Retinal pigment epithelial cell (primary cell): ENCODE measurements around the gene EPB41L5.

Experiments used
- DNase-seq: peaks from one replicate; pipeline ENCODE4 v3.0.0-alpha.2; 2010; ENCODE audit warnings: low read depth
- H3K4me3 ChIP-seq: 2 replicates; pipeline ENCODE4 v1.5.1; 2011; ENCODE audit warnings: mild to moderate bottlenecking, low read length, control low read depth, moderate library complexity
- TF ChIP-seq, protein P1 (sequence below): conservative IDR thresholded peaks from 2 replicates; pipeline ENCODE4 v1.5.1; 2011; ENCODE audit warnings: low read depth, low read length, control low read depth, inconsistent platforms

EPB41L5 gene

DNA sequence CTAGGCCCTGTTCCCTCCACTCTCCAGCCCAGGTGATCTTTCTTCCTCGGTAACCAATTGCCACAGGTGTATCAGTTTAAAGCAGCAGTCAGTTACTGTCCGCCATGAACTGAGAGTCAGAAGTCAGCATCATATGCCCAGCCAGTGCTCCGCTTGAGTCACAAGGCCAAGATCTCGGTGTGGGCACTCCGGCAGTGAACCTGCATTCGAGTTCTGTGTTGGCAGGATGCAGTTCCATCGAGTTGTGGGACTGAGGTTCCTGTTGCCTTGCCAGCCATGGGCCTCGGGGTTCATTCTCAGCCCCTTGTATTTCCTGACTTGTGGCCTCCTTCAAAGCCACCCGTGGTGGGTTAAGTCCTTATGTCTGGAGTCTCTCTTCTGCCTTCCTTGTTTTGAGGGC is 213.4 kb downstream of the EPB41L5 start:
- TF ChIP-seq, protein P1, sequence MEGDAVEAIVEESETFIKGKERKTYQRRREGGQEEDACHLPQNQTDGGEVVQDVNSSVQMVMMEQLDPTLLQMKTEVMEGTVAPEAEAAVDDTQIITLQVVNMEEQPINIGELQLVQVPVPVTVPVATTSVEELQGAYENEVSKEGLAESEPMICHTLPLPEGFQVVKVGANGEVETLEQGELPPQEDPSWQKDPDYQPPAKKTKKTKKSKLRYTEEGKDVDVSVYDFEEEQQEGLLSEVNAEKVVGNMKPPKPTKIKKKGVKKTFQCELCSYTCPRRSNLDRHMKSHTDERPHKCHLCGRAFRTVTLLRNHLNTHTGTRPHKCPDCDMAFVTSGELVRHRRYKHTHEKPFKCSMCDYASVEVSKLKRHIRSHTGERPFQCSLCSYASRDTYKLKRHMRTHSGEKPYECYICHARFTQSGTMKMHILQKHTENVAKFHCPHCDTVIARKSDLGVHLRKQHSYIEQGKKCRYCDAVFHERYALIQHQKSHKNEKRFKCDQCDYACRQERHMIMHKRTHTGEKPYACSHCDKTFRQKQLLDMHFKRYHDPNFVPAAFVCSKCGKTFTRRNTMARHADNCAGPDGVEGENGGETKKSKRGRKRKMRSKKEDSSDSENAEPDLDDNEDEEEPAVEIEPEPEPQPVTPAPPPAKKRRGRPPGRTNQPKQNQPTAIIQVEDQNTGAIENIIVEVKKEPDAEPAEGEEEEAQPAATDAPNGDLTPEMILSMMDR = no peak
- no peak for DNase-seq
- no peak overlapping the region for H3K4me3 ChIP-seq

GRCh38 chr2:120227111-120227991 is 214.5 kb downstream of the EPB41L5 start:
- TF ChIP-seq, protein P1 = no peak
- DNase-seq = no peak
- no peak overlapping the region for H3K4me3 ChIP-seq

DNA sequence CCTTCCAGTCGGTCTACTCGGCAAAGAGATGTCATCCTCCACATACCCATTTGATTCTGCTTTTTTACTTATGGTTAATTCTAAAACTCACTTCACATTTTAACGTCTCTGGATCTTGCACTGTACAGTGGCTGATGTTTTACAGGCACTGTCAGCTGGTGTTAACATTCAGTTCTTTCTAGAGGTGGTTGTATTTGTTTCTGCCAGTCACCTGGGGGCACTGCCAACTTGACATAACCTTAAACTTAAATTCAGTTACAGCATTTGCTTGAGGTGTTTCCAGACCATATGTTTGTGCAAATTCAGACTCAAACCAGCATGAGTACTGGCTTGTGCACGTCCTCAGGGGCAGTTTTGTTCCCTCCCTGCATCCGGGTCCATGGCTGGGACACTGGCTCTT is 215.6 kb downstream of the EPB41L5 start:
- no peak overlapping the region for H3K4me3 ChIP-seq
- TF ChIP-seq, protein P1 = no peak
- no peak for DNase-seq
